SK-N-SH treated with all-trans-retinoic acid at 6 μM for 48 hours (cell line): ENCODE results near the gene YPEL1.

ENCODE experiments used
- ARNTL ChIP-seq: fragments of 450-650 bp; formaldehyde crosslinking; IDR thresholded peaks from 2 replicates; pipeline ENCODE4 v1.5.0; 2020; ENCODE audit warnings: low read depth, mild to moderate bottlenecking, moderate library complexity, borderline replicate concordance
- CREB5 ChIP-seq: fragments of 250-450 bp; sonication (Bioruptor Pico); IDR thresholded peaks from 2 replicates; pipeline ENCODE4 v1.5.1; 2020; ENCODE audit warnings: low read depth, mild to moderate bottlenecking, moderate library complexity
- CSDC2 ChIP-seq: fragments of 250-450 bp; sonication (Bioruptor Pico); IDR thresholded peaks from 2 replicates; pipeline ENCODE4 v1.5.0; 2020; ENCODE audit warnings: mild to moderate bottlenecking, moderate library complexity
- ESRRG ChIP-seq: fragments of 250-450 bp; sonication (Bioruptor Pico); IDR thresholded peaks from 2 replicates; pipeline ENCODE4 v1.6.1; 2021; ENCODE audit warnings: mild to moderate bottlenecking
- PATZ1 ChIP-seq: fragments of 250-450 bp; sonication (Bioruptor Pico); IDR thresholded peaks from 2 replicates; pipeline ENCODE4 v1.8.0; 2020; ENCODE audit warnings: mild to moderate bottlenecking, moderate library complexity, borderline replicate concordance
- POU6F1 ChIP-seq: fragments of 250-450 bp; sonication (Bioruptor Pico); IDR thresholded peaks from 2 replicates; pipeline ENCODE4 v1.8.0; 2021; ENCODE audit warnings: low read depth, mild to moderate bottlenecking, moderate library complexity, borderline replicate concordance
- RARB ChIP-seq: fragments of 250-450 bp; sonication (Bioruptor Pico); IDR thresholded peaks from 2 replicates; pipeline ENCODE4 v1.8.0; 2021; ENCODE audit warnings: mild to moderate bottlenecking, moderate library complexity
- TOX ChIP-seq: fragments of 250-450 bp; sonication (Bioruptor Pico); IDR thresholded peaks from 2 replicates; pipeline ENCODE4 v1.8.0; 2021; ENCODE audit warnings: mild to moderate bottlenecking, moderate library complexity, borderline replicate concordance
- ZC3H10 ChIP-seq: fragments of 250-450 bp; sonication (Bioruptor Pico); IDR thresholded peaks from 2 replicates; pipeline ENCODE4 v1.5.1; 2021; ENCODE audit warnings: mild to moderate bottlenecking, moderate library complexity
- ZFP3 ChIP-seq: fragments of 250-450 bp; sonication (Bioruptor Pico); IDR thresholded peaks from 2 replicates; pipeline ENCODE4 v1.5.0; 2020; ENCODE audit warnings: mild to moderate bottlenecking, moderate library complexity
- ZFP30 ChIP-seq: fragments of 450-650 bp; formaldehyde crosslinking; IDR thresholded peaks from 2 replicates; pipeline ENCODE4 v1.5.0; 2022; ENCODE audit warnings: mild to moderate bottlenecking, moderate library complexity
- ZNF565 ChIP-seq: fragments of 450-650 bp; formaldehyde crosslinking; conservative IDR thresholded peaks from 2 replicates; pipeline ENCODE4 v1.5.0; 2020; ENCODE audit warnings: low read depth, mild to moderate bottlenecking, moderate library complexity
- TF ChIP-seq, protein P1 (sequence below): fragments of 250-450 bp; sonication (Bioruptor Pico); IDR thresholded peaks from 2 replicates; pipeline ENCODE4 v1.5.0; 2020; ENCODE audit warnings: mild to moderate bottlenecking, moderate library complexity

DNA sequence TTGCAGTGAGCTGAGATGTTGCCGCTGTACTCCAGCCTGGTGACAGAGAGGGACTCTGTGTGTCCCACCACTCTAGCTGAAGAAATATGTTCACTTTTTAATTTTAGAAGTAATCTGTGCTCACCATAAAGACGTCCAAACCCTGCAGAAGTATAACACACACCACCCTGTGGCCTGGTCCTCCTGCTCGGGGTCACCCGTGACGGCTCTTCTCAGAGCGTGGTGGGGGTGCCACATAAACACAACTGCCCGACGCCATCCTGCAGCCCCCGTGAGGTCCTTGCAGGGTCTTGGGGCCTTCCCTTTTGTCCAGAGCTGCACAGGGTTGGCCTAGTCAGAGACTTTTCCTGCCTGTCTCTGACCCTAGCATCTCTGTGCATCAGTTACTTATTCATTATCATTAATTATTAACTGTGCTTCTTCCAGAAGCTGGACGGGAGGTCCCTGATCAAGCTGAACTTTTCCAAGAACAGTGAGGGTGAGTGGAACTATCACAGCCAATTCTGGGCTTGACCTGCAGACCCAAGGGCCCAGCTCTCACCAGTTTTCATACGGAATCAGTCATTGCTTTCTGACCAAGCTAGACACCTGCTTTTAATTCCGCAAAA is 60.9 kb downstream of the YPEL1 start:
- TF ChIP-seq PATZ1 (CRISPR knock-in tag) = no peak
- no peak for TF ChIP-seq ESRRG (CRISPR knock-in tag)
- no peak for TF ChIP-seq ZFP30 (CRISPR knock-in tag)
- no peak for TF ChIP-seq CSDC2
- no peak for TF ChIP-seq ZC3H10 (CRISPR knock-in tag)
- TF ChIP-seq CREB5 = no peak
- no peak for TF ChIP-seq POU6F1 (CRISPR knock-in tag)
- TF ChIP-seq ZFP3 (CRISPR knock-in tag) = no peak
- no peak for TF ChIP-seq RARB (CRISPR knock-in tag)
- no peak for TF ChIP-seq ARNTL
- TF ChIP-seq, protein P1, sequence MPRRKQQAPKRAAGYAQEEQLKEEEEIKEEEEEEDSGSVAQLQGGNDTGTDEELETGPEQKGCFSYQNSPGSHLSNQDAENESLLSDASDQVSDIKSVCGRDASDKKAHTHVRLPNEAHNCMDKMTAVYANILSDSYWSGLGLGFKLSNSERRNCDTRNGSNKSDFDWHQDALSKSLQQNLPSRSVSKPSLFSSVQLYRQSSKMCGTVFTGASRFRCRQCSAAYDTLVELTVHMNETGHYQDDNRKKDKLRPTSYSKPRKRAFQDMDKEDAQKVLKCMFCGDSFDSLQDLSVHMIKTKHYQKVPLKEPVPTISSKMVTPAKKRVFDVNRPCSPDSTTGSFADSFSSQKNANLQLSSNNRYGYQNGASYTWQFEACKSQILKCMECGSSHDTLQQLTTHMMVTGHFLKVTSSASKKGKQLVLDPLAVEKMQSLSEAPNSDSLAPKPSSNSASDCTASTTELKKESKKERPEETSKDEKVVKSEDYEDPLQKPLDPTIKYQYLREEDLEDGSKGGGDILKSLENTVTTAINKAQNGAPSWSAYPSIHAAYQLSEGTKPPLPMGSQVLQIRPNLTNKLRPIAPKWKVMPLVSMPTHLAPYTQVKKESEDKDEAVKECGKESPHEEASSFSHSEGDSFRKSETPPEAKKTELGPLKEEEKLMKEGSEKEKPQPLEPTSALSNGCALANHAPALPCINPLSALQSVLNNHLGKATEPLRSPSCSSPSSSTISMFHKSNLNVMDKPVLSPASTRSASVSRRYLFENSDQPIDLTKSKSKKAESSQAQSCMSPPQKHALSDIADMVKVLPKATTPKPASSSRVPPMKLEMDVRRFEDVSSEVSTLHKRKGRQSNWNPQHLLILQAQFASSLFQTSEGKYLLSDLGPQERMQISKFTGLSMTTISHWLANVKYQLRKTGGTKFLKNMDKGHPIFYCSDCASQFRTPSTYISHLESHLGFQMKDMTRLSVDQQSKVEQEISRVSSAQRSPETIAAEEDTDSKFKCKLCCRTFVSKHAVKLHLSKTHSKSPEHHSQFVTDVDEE (CRISPR knock-in tag) = no peak
- TF ChIP-seq TOX (CRISPR knock-in tag) = no peak
- TF ChIP-seq ZNF565 (CRISPR knock-in tag) = no peak
